HepG2 (cell line): ENCODE data around the gene C2orf78. TPM values are rescaled to one million over a fixed set of nuclear protein-coding genes. Genes with fewer than 3 reads are reported as not detected.

Source experiments
- ARNT ChIP-seq: fragments of 450-650 bp; IDR thresholded peaks from 2 replicates; pipeline ENCODE4 v1.6.1; 2017
- EP300 ChIP-seq, 3 experiments: sonication (generic) in 1 of 3; formaldehyde crosslinking in 1 of 3; IDR thresholded peaks; 2 replicates each; pipeline versions ENCODE4 v1.5.1 to v1.6.1; 2011 to 2020; ENCODE audit warnings: low read depth in 2 of 3, low read length in 2 of 3, borderline replicate concordance in 1 of 3, improper control_type of control experiment in 1 of 3, mild to moderate bottlenecking in 1 of 3, missing genetic modification reagents in 1 of 3, moderate library complexity in 1 of 3
- MTA1 ChIP-seq: sonication (generic); formaldehyde crosslinking; IDR thresholded peaks from 2 replicates; pipeline ENCODE4 v1.4.0; 2020; ENCODE audit warnings: missing genetic modification reagents, mild to moderate bottlenecking, borderline replicate concordance
- NONO ChIP-seq, 2 experiments: fragments of 450-650 bp in 1 of 2; sonication (generic) in 1 of 2; formaldehyde crosslinking in 1 of 2; IDR thresholded peaks in 1 of 2; conservative IDR thresholded peaks in 1 of 2; 2 replicates each; pipeline versions ENCODE4 v1.6.1 to v1.8.0; 2017 to 2022; ENCODE audit warnings: mild to moderate bottlenecking in 1 of 2, missing genetic modification reagents in 1 of 2, moderate library complexity in 1 of 2
- PRPF4 ChIP-seq: fragments of 200-400 bp; formaldehyde crosslinking; IDR thresholded peaks from 2 replicates; pipeline ENCODE4 v1.6.1; 2016; ENCODE audit warnings: low read length, low read depth; ENCODE audit not compliant: poor library complexity, severe bottlenecking
- RBFOX2 ChIP-seq: fragments of 200-400 bp; formaldehyde crosslinking; IDR thresholded peaks from 2 replicates; pipeline ENCODE4 v1.6.1; 2017; ENCODE audit warnings: low read depth, mild to moderate bottlenecking, low read length
- RBM22 ChIP-seq: fragments of 200-400 bp; formaldehyde crosslinking; optimal IDR thresholded peaks from 2 replicates; pipeline ENCODE3; 2017; ENCODE audit warnings: mild to moderate bottlenecking, low read length, moderate library complexity
- SCMH1 ChIP-seq: sonication (generic); formaldehyde crosslinking; IDR thresholded peaks from 2 replicates; pipeline ENCODE4 v1.9.0; 2021; ENCODE audit warnings: missing genetic modification reagents, mild to moderate bottlenecking, borderline replicate concordance
- SRF ChIP-seq: IDR thresholded peaks from 2 replicates; pipeline ENCODE4 v1.6.1; 2011; ENCODE audit warnings: mild to moderate bottlenecking, low read depth, low read length, moderate library complexity
- XRCC5 ChIP-seq: fragments of 200-400 bp; formaldehyde crosslinking; optimal IDR thresholded peaks from 2 replicates; pipeline ENCODE3; 2017; ENCODE audit warnings: mild to moderate bottlenecking, low read length
- ZMYM2 ChIP-seq: sonication (generic); formaldehyde crosslinking; IDR thresholded peaks from 2 replicates; pipeline ENCODE4 v1.8.0; 2022; ENCODE audit warnings: mild to moderate bottlenecking, missing genetic modification reagents
- ZNF350 ChIP-seq: sonication (generic); formaldehyde crosslinking; IDR thresholded peaks from 2 replicates; pipeline ENCODE4 v1.4.0; 2020; ENCODE audit warnings: mild to moderate bottlenecking, low read depth, missing genetic modification reagents, borderline replicate concordance
- ZNF607 ChIP-seq: sonication (generic); formaldehyde crosslinking; IDR thresholded peaks from 2 replicates; pipeline ENCODE4 v1.5.1; 2020; ENCODE audit warnings: missing genetic modification reagents, mild to moderate bottlenecking, borderline replicate concordance
- ZSCAN31 ChIP-seq: sonication (generic); formaldehyde crosslinking; IDR thresholded peaks from 2 replicates; pipeline ENCODE4 v1.5.0; 2020; ENCODE audit warnings: low read depth, mild to moderate bottlenecking, missing genetic modification reagents
- polyA plus RNA-seq, 8 experiments: library from polyadenylated mRNA; depleted of rRNA in 3 of 8; stranded (reverse) in 7 of 8; unstranded in 1 of 8; fragments of >200 nt; fragmentation: Illumina TruSeq in 4 of 8; extraction: Trizol in 4 of 8; gene quantifications; 2 replicates each; pipeline versions ENCODE4 v1.2.1 to v1.2.3, GENCODE V29; 2011 to 2016; ENCODE audit warnings: low read depth in 4 of 8, missing spikeins in 1 of 8, mixed read lengths in 1 of 8; ENCODE audit not compliant: insufficient read depth in 1 of 8
- total RNA-seq, 5 experiments: library from RNA; depleted of rRNA; stranded (reverse); fragments of >200 nt; fragmentation: Illumina TruSeq; extraction: Trizol; gene quantifications; 2 replicates each; pipeline ENCODE4 v1.2.3, GENCODE V29; 2016; ENCODE audit warnings: low read depth in 1 of 5
- TF ChIP-seq, protein P1 (sequence below): sonication (generic); formaldehyde crosslinking; IDR thresholded peaks from 2 replicates; pipeline ENCODE4 v1.8.1; 2023; ENCODE audit warnings: mild to moderate bottlenecking, missing genetic modification reagents
- TF ChIP-seq, protein P2 (sequence below): sonication (generic); formaldehyde crosslinking; IDR thresholded peaks from 2 replicates; pipeline ENCODE4 v1.4.0; 2020; ENCODE audit warnings: mild to moderate bottlenecking, missing genetic modification reagents
- TF ChIP-seq, protein P3 (sequence below): IDR thresholded peaks from 2 replicates; pipeline ENCODE4 v1.6.1; 2016; ENCODE audit warnings: mild to moderate bottlenecking
- TF ChIP-seq, protein P4 (sequence below): IDR thresholded peaks from 2 replicates; pipeline ENCODE4 v1.6.1; 2012; ENCODE audit warnings: inconsistent platforms

The C2orf78 gene
- total and polyA plus RNA-seq, 2 of the 13 experiments (the other 11 are each of a cell fraction or from before 2014, with no cell fraction given): not detected

DNA sequence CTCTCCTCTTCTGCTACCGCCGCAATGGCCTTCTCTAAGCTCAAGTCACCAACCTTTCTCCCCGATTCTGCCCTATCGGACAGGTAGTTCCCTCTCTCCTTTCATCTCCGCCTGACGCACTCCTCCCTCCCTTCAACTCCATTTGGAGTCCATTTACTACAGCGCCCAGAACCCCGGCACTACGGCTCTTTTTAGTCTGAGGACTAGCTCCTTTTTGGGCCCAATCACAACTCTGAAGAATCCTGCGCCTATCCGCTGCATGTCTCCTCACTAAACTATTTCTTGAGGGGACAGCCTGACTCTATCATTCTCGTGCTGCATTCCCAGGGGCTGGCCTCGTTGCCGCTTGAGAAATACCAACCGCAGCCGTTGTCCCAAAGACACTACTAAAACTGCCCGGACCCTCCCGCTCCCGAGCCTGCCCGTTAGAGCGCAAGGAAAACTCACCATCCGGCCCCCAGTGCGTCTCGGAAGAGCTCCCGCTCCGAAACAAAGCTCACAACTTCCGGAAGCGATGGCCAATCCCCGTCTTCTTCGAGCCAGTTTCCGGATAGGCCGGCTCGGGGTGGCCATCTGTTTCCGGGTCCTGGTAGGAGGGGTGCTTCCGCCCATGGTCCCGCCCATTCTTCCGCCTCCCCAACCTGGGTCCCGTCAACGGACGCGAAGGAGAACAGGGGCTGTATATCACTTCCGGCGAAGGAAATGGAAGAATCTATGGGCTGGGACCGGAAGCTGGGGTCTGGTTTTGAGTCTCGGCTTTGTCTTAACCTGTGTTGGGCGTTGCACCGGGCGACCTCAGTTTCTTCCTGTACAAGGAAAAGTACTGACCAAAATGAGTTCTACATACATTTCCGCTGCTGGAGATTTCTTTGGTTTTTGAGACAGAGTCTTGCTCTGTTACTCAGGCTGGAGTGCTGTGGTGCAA is 46.9 kb upstream of the C2orf78 start, which contains the start of gene TPRKB (continued):
- TF ChIP-seq ZSCAN31 (no peak; the same call in 1 of the 2 replicates), PRPF4 (peak; percentile 27), SRF (peak; percentile 43; the same call in 1 of the 2 replicates), ZNF350 (CRISPR knock-in tag) (peak; percentile 97), ZMYM2 (CRISPR knock-in tag) (peak; percentile 82; the same call in 1 of the 2 replicates), EP300 (IDR thresholded peaks at IDR 0.05; ENCODE audit: low read depth in 2 of 2, low read length in 2 of 2) (no peak; a peak in 1 of 4 replicates), EP300 (CRISPR knock-in tag; IDR thresholded peaks at IDR 0.05; ENCODE audit: borderline replicate concordance) (peak; percentile 46; the same call in 1 of the 2 replicates), XRCC5 (peak; percentile 78), ARNT (no peak), RBM22 (peak; percentile 50), NONO (IDR thresholded peaks at IDR 0.05) (no peak), NONO (CRISPR knock-in tag; conservative IDR thresholded peaks at IDR 0.05) (peak; percentile 91), SCMH1 (CRISPR knock-in tag) (no peak), MTA1 (CRISPR knock-in tag) (peak; percentile 73; the same call in 1 of the 2 replicates), ZNF607 (peak; percentile 83), RBFOX2 (peak; percentile 64)
- TF ChIP-seq, protein P1, sequence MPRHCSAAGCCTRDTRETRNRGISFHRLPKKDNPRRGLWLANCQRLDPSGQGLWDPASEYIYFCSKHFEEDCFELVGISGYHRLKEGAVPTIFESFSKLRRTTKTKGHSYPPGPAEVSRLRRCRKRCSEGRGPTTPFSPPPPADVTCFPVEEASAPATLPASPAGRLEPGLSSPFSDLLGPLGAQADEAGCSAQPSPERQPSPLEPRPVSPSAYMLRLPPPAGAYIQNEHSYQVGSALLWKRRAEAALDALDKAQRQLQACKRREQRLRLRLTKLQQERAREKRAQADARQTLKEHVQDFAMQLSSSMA (CRISPR knock-in tag): peak; percentile 82
- TF ChIP-seq, protein P2, sequence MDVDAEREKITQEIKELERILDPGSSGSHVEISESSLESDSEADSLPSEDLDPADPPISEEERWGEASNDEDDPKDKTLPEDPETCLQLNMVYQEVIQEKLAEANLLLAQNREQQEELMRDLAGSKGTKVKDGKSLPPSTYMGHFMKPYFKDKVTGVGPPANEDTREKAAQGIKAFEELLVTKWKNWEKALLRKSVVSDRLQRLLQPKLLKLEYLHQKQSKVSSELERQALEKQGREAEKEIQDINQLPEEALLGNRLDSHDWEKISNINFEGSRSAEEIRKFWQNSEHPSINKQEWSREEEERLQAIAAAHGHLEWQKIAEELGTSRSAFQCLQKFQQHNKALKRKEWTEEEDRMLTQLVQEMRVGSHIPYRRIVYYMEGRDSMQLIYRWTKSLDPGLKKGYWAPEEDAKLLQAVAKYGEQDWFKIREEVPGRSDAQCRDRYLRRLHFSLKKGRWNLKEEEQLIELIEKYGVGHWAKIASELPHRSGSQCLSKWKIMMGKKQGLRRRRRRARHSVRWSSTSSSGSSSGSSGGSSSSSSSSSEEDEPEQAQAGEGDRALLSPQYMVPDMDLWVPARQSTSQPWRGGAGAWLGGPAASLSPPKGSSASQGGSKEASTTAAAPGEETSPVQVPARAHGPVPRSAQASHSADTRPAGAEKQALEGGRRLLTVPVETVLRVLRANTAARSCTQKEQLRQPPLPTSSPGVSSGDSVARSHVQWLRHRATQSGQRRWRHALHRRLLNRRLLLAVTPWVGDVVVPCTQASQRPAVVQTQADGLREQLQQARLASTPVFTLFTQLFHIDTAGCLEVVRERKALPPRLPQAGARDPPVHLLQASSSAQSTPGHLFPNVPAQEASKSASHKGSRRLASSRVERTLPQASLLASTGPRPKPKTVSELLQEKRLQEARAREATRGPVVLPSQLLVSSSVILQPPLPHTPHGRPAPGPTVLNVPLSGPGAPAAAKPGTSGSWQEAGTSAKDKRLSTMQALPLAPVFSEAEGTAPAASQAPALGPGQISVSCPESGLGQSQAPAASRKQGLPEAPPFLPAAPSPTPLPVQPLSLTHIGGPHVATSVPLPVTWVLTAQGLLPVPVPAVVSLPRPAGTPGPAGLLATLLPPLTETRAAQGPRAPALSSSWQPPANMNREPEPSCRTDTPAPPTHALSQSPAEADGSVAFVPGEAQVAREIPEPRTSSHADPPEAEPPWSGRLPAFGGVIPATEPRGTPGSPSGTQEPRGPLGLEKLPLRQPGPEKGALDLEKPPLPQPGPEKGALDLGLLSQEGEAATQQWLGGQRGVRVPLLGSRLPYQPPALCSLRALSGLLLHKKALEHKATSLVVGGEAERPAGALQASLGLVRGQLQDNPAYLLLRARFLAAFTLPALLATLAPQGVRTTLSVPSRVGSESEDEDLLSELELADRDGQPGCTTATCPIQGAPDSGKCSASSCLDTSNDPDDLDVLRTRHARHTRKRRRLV: peak; percentile 70; the same call in 1 of the 2 replicates
- TF ChIP-seq, protein P3, sequence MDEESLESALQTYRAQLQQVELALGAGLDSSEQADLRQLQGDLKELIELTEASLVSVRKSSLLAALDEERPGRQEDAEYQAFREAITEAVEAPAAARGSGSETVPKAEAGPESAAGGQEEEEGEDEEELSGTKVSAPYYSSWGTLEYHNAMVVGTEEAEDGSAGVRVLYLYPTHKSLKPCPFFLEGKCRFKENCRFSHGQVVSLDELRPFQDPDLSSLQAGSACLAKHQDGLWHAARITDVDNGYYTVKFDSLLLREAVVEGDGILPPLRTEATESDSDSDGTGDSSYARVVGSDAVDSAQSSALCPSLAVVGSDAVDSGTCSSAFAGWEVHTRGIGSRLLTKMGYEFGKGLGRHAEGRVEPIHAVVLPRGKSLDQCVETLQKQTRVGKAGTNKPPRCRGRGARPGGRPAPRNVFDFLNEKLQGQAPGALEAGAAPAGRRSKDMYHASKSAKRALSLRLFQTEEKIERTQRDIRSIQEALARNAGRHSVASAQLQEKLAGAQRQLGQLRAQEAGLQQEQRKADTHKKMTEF (CRISPR knock-in tag): peak; percentile 92
- TF ChIP-seq, protein P4, sequence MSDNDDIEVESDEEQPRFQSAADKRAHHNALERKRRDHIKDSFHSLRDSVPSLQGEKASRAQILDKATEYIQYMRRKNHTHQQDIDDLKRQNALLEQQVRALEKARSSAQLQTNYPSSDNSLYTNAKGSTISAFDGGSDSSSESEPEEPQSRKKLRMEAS: peak; percentile 88
